PFSK-1 (cell line): ENCODE data around the gene ZNF407.

Experiments
- POLR2AphosphoS5 ChIP-seq: IDR thresholded peaks from 2 replicates; pipeline ENCODE4 v1.6.1; 2012; ENCODE audit warnings: low read depth, mild to moderate bottlenecking, control low read depth, low read length, moderate library complexity
- REST ChIP-seq, 2 experiments: IDR thresholded peaks; 2 replicates each; pipeline versions ENCODE4 v1.6.1 to v1.8.0; 2011 to 2012; ENCODE audit warnings: low read depth in 2 of 2, low read length in 2 of 2, control low read depth in 1 of 2, inconsistent platforms in 1 of 2, mild to moderate bottlenecking in 1 of 2, moderate library complexity in 1 of 2; ENCODE audit not compliant: insufficient read depth in 1 of 2
- SIN3A ChIP-seq: IDR thresholded peaks from 2 replicates; pipeline ENCODE4 v1.6.1; 2012; ENCODE audit warnings: mild to moderate bottlenecking, low read length, moderate library complexity, borderline replicate concordance; ENCODE audit not compliant: insufficient read depth
- TAF1 ChIP-seq: IDR thresholded peaks from 2 replicates; pipeline ENCODE4 v1.6.1; 2012; ENCODE audit warnings: low read length, control low read depth, borderline replicate concordance; ENCODE audit not compliant: insufficient read depth

- TF ChIP-seq TAF1 (no peak), POLR2AphosphoS5 (no peak), SIN3A (no peak), REST (IDR thresholded peaks at IDR 0.05; ENCODE audit: insufficient read depth in 1 of 2, low read depth in 2 of 2, low read length in 2 of 2) (no peak)
Observed at GRCh38 chr18:74897971-74898657, 300.4 kb downstream of the ZNF407 start.
